H1 (cell line): Measurements from ENCODE around the gene AKR1C3. TPM values are rescaled to one million over a fixed set of nuclear protein-coding genes. Genes with fewer than 3 reads are reported as not detected.

Experiments
- CTCF ChIA-PET: fragments of 300-600 bp; sonication (Branson Sonifier 250); formaldehyde crosslinking; loops from one replicate; lab custom pipeline; 2021; ENCODE audit not compliant: partially characterized antibody; lab: Charles Lee
- POLR2A ChIA-PET: fragments of 300-600 bp; sonication (Branson Sonifier 250); formaldehyde crosslinking; loops from one replicate; lab custom pipeline; 2021; ENCODE audit warnings: inconsistent platforms; ENCODE audit not compliant: partially characterized antibody; lab: Charles Lee
- DNase-seq, 2 experiments: peaks; one replicate each; pipeline versions ENCODE4 v3.0.0 to v3.0.0-alpha.2; 2010 to 2022; ENCODE audit warnings: low spot score in 2 of 2, low read depth in 1 of 2, mixed read lengths in 1 of 2
- FAIRE-seq: peaks from 2 replicates; lab custom pipeline; 2011; peaks lifted over from hg19 to GRCh38; lab: Jason Lieb, UNC
- H2AFZ ChIP-seq: 2 replicates; pipeline ENCODE4 v1.8.1; 2012; ENCODE audit warnings: low read length, inconsistent platforms
- H2AK5ac ChIP-seq: 2 replicates; pipeline ENCODE4 v1.6.1; 2013; ENCODE audit warnings: low read depth, low read length
- H2BK120ac ChIP-seq: replicated peaks from 2 replicates; pipeline ENCODE3; 2013; ENCODE audit warnings: low read depth, low read length, inconsistent platforms
- H2BK12ac ChIP-seq: 2 replicates; pipeline ENCODE4 v1.6.1; 2013; ENCODE audit warnings: low read depth, low read length
- H2BK15ac ChIP-seq: 2 replicates; pipeline ENCODE4 v1.6.1; 2013; ENCODE audit warnings: low read length
- H2BK20ac ChIP-seq: 2 replicates; pipeline ENCODE4 v1.6.1; 2013; ENCODE audit warnings: low read length
- H2BK5ac ChIP-seq: 2 replicates; pipeline ENCODE4 v1.6.1; 2013; ENCODE audit warnings: low read depth, low read length
- H3K14ac ChIP-seq: 2 replicates; pipeline ENCODE4 v1.6.1; 2013; ENCODE audit warnings: inconsistent platforms; ENCODE audit not compliant: insufficient read length
- H3K18ac ChIP-seq: 2 replicates; pipeline ENCODE4 v1.6.1; 2013; ENCODE audit warnings: low read length; ENCODE audit errors: extremely low read depth
- H3K23ac ChIP-seq: 2 replicates; pipeline ENCODE4 v1.6.1; 2013; ENCODE audit warnings: inconsistent platforms; ENCODE audit not compliant: insufficient read length
- H3K23me2 ChIP-seq: 2 replicates; pipeline ENCODE4 v1.6.1; 2013; ENCODE audit warnings: low read depth, low read length
- H3K27ac ChIP-seq: 2 replicates; pipeline ENCODE4 v1.6.1; 2011; ENCODE audit warnings: low read depth, low read length, inconsistent platforms
- H3K27me3 ChIP-seq, 4 experiments: replicated peaks in 1 of 4; 1 replicate in 1 of 4; 2 replicates in 3 of 4; pipeline versions ENCODE4 v1.6.1 to v1.8.1; 2011 to 2013; ENCODE audit warnings: low read length in 3 of 4, mild to moderate bottlenecking in 3 of 4, inconsistent platforms in 2 of 4, mixed read lengths in 2 of 4, moderate library complexity in 1 of 4; ENCODE audit not compliant: control insufficient read depth in 3 of 4, insufficient read depth in 3 of 4; ENCODE audit errors: extremely low read depth in 1 of 4
- H3K36me3 ChIP-seq, 4 experiments: 2 replicates each; pipeline versions ENCODE4 v1.6.1 to v1.8.1; 2011 to 2013; ENCODE audit warnings: mild to moderate bottlenecking in 4 of 4, low read length in 3 of 4, moderate library complexity in 2 of 4, control low read depth in 1 of 4, inconsistent platforms in 1 of 4; ENCODE audit not compliant: insufficient read depth in 4 of 4, control insufficient read depth in 2 of 4
- H3K4ac ChIP-seq: replicated peaks from 2 replicates; pipeline ENCODE3; 2013; ENCODE audit warnings: low read length, low read depth, mixed read lengths, inconsistent platforms; ENCODE audit not compliant: insufficient read length
- H3K4me1 ChIP-seq, 4 experiments: replicated peaks in 1 of 4; 1 replicate in 1 of 4; 2 replicates in 3 of 4; pipeline versions ENCODE4 v1.6.1 to v1.8.1; 2011 to 2013; ENCODE audit warnings: low read length in 3 of 4, inconsistent platforms in 2 of 4, mixed read lengths in 1 of 4; ENCODE audit not compliant: insufficient read depth in 4 of 4, control insufficient read depth in 3 of 4
- H3K4me2 ChIP-seq, 2 experiments: 2 replicates each; pipeline versions ENCODE4 v1.6.1 to v1.8.1; 2011 to 2013; ENCODE audit warnings: low read depth in 2 of 2, low read length in 2 of 2, control low read depth in 1 of 2, inconsistent platforms in 1 of 2, mild to moderate bottlenecking in 1 of 2; ENCODE audit not compliant: insufficient read depth in 1 of 2
- H3K4me3 ChIP-seq, 4 experiments: fragments of 200-600, 300-600 bp in 1 of 4; sonication (generic), shearing (Covaris generic), sonication (Bioruptor Twin) in 1 of 4; 2 replicates each; pipeline versions ENCODE4 v1.5.1 to v1.8.1; 2011 to 2016; ENCODE audit warnings: low read length in 4 of 4, low read depth in 3 of 4, control low read depth in 2 of 4, inconsistent platforms in 2 of 4, mild to moderate bottlenecking in 2 of 4, mixed read lengths in 1 of 4, moderate library complexity in 1 of 4; ENCODE audit not compliant: insufficient read depth in 2 of 4; ENCODE audit errors: extremely low read depth in 1 of 4
- H3K56ac ChIP-seq: replicated peaks from 2 replicates; pipeline ENCODE3; 2013; ENCODE audit warnings: low read depth, mild to moderate bottlenecking, mixed read lengths, low read length, inconsistent platforms; ENCODE audit not compliant: insufficient read length
- H3K79me1 ChIP-seq: 2 replicates; pipeline ENCODE4 v1.6.1; 2013; ENCODE audit warnings: low read depth, low read length, control low read depth
- H3K79me2 ChIP-seq, 2 experiments: 2 replicates each; pipeline versions ENCODE4 v1.6.1 to v1.8.1; 2012 to 2013; ENCODE audit warnings: low read length in 2 of 2, mild to moderate bottlenecking in 2 of 2, inconsistent platforms in 1 of 2; ENCODE audit not compliant: insufficient read depth in 2 of 2, control insufficient read depth in 1 of 2
- H3K9ac ChIP-seq, 4 experiments: replicated peaks in 1 of 4; 1 replicate in 1 of 4; 2 replicates in 3 of 4; pipeline versions ENCODE4 v1.6.1 to v1.8.1; 2011 to 2013; ENCODE audit warnings: low read depth in 3 of 4, low read length in 3 of 4, control low read depth in 2 of 4, mild to moderate bottlenecking in 2 of 4, moderate library complexity in 2 of 4, inconsistent platforms in 1 of 4; ENCODE audit errors: extremely low read depth in 1 of 4
- H3K9me3 ChIP-seq, 2 experiments: 2 replicates each; pipeline versions ENCODE4 v1.6.1 to v1.8.1; 2012 to 2013; ENCODE audit warnings: mild to moderate bottlenecking in 2 of 2, moderate library complexity in 2 of 2, control low read depth in 1 of 2, inconsistent platforms in 1 of 2, low read depth in 1 of 2, low read length in 1 of 2, mixed read lengths in 1 of 2; ENCODE audit not compliant: insufficient read depth in 2 of 2
- H4K20me1 ChIP-seq, 2 experiments: replicated peaks in 1 of 2; 2 replicates each; pipeline versions ENCODE3 to v1.8.1; 2011 to 2013; ENCODE audit warnings: inconsistent platforms in 2 of 2, low read length in 2 of 2, mild to moderate bottlenecking in 1 of 2; ENCODE audit not compliant: insufficient read depth in 2 of 2, control insufficient read depth in 1 of 2
- H4K5ac ChIP-seq: 2 replicates; pipeline ENCODE4 v1.6.1; 2013; ENCODE audit warnings: low read length, low read depth, mixed read lengths, inconsistent platforms; ENCODE audit not compliant: insufficient read length
- H4K8ac ChIP-seq: 2 replicates; pipeline ENCODE4 v1.8.0; 2013; ENCODE audit warnings: mild to moderate bottlenecking, moderate library complexity, low read length, inconsistent platforms; ENCODE audit not compliant: insufficient read depth; ENCODE audit errors: extremely low read depth
- H4K91ac ChIP-seq: replicated peaks from 2 replicates; pipeline ENCODE3; 2013; ENCODE audit warnings: low read length, mixed read lengths, inconsistent platforms; ENCODE audit not compliant: insufficient read length
- SIX5 ChIP-seq: IDR thresholded peaks from 2 replicates; pipeline ENCODE4 v1.6.1; 2011; ENCODE audit warnings: mild to moderate bottlenecking, low read depth, low read length
- WGBS, 2 experiments: shearing (Covaris generic) in 1 of 2; methylation state at CpG; one replicate each; pipeline versions ENCODE4 v1.1.6 to v1.1.7; 2013 to 2015; ENCODE audit warnings: low lambda C conversion rate in 2 of 2, mixed read lengths in 2 of 2, inconsistent platforms in 1 of 2, low coverage in 1 of 2, missing lambda C conversion rate in 1 of 2; ENCODE audit not compliant: insufficient replicate concordance in 2 of 2, insufficient coverage in 1 of 2, insufficient read length in 1 of 2; ENCODE audit errors: extremely low coverage in 1 of 2, missing lambda C conversion rate in 1 of 2; 5-methylcytosine and 5-hydroxymethylcytosine counted together
- polyA plus RNA-seq, 7 experiments: library from polyadenylated mRNA; depleted of rRNA in 3 of 7; stranded (reverse) in 5 of 7; unstranded in 2 of 7; fragments of >200 nt in 5 of 7; fragments of 200-250 nt in 2 of 7; gene quantifications; 1 replicate in 5 of 7; 2 replicates in 1 of 7; 4 replicates in 1 of 7; pipeline versions ENCODE4 v1.2.1 to v1.2.3, GENCODE V29; 2011 to 2013; ENCODE audit warnings: missing spikeins in 2 of 7, mixed read lengths in 2 of 7
- total RNA-seq: library from RNA; stranded (reverse); fragmentation: NEBNext Ultra II Directional; extraction: Animal tissue kit (Norgen Biotek cat#: 25700); gene quantifications from 2 replicates; pipeline ENCODE4 v1.2.1, GENCODE V29; 2021

Gene AKR1C3
- total and polyA plus RNA-seq, 2 of the 8 experiments (the other 6 are each of a cell fraction or from before 2014, with no cell fraction given) = 4.6 to 6.9 TPM

- no peaks in the 10 kb centered on the region for H3K36me3 ChIP-seq
- H4K5ac ChIP-seq = no peak overlapping the region
- H3K4me2 ChIP-seq = no peak overlapping the region
- DNase-seq = no peak
- no peaks in the 10 kb centered on the region for H3K27me3 ChIP-seq
- no peaks in the 10 kb centered on the region for H3K79me2 ChIP-seq
- no peak for FAIRE-seq
- H2BK15ac ChIP-seq = no peak overlapping the region
- H3K4me3 ChIP-seq = no peak overlapping the region
- H3K4ac ChIP-seq = no peak overlapping the region
- no peaks in the 10 kb centered on the region for H3K23me2 ChIP-seq
- H4K20me1 ChIP-seq = no peaks in the 10 kb centered on the region
- WGBS, 2 experiments = 66% methylated on average over 3 of the region's 3 CpGs; no CpG with 5 or more reads in 1 of the 2 experiments
- H2AK5ac ChIP-seq = no peak overlapping the region
- CTCF ChIA-PET = no interaction called here
- no peak overlapping the region for H2BK20ac ChIP-seq
- H3K9ac ChIP-seq = no peak overlapping the region
- H4K8ac ChIP-seq = no peak overlapping the region
- peaks cover 12 to 20% of the 10 kb centered on the region in 2 experiments; a peak in 2 of 4 replicates for H3K9me3 ChIP-seq
- no peak overlapping the region for H2BK12ac ChIP-seq
- no peak overlapping the region for H3K18ac ChIP-seq
- no peak overlapping the region for H3K23ac ChIP-seq
- no peak overlapping the region for H3K27ac ChIP-seq
- H4K91ac ChIP-seq = no peak overlapping the region
- no peak overlapping the region for H3K14ac ChIP-seq
- no peak overlapping the region for H2BK5ac ChIP-seq
- POLR2A ChIA-PET = no interaction called here
- TF ChIP-seq SIX5 = no peak
- no peak overlapping the region for H3K56ac ChIP-seq
- H2AFZ ChIP-seq = no peak overlapping the region
- no peaks in the 10 kb centered on the region for H3K79me1 ChIP-seq
- no peak overlapping the region for H2BK120ac ChIP-seq
- H3K4me1 ChIP-seq = no peaks in the 10 kb centered on the region
Measured at GRCh38 chr10:5147981-5148677, 53.9 kb downstream of the AKR1C3 start.
